GM18499 (cell line): ENCODE measurements around the gene HDGF.

Experiments used
- ATAC-seq: cut with Tn5 transposase; IDR thresholded peaks from one replicate; pipeline ENCODE4 v1.9.1; 2021; ENCODE audit warnings: moderate number of reproducible peaks; ENCODE audit not compliant: insufficient read depth, unreplicated experiment

The HDGF gene

GRCh38 chr1:156751451-156751756 lies at the start of gene HDGF:
TSS of gene HDGF (minus strand) at chr1:156751675. CDS start at chr1:156751429, 246 bp downstream.
- no peak for ATAC-seq

- ATAC-seq, result no peak
These were observed 45.9 kb upstream of the HDGF start for GRCh38 chr1:156797212-156797871.

- no peak for ATAC-seq
These were observed 45.0 kb upstream of the HDGF start for GRCh38 chr1:156796340-156797097.

GRCh38 chr1:156795787-156796186 lies 44.3 kb upstream of the HDGF start:
- ATAC-seq, result no peak

GRCh38 chr1:156795374-156795733 lies 43.9 kb upstream of the HDGF start:
- ATAC-seq, result no peak

GRCh38 chr1:156794506-156795373 lies 43.3 kb upstream of the HDGF start:
- no peak for ATAC-seq

GRCh38 chr1:156789621-156790318 lies 38.3 kb upstream of the HDGF start:
- no peak for ATAC-seq

GRCh38 chr1:156788136-156788535 lies 36.7 kb upstream of the HDGF start:
- no peak for ATAC-seq

GRCh38 chr1:156786640-156787039 lies 35.2 kb upstream of the HDGF start:
- ATAC-seq, result no peak

- no peak for ATAC-seq
These were observed 34.0 kb upstream of the HDGF start for GRCh38 chr1:156785458-156785857.

GRCh38 chr1:156781585-156782186 lies 30.2 kb upstream of the HDGF start:
- ATAC-seq, result no peak

- no peak for ATAC-seq
These were observed 26.1 kb upstream of the HDGF start for GRCh38 chr1:156777573-156777972.

- no peak for ATAC-seq
These were observed 25.5 kb upstream of the HDGF start for GRCh38 chr1:156776942-156777341.

- no peak for ATAC-seq
These were observed 24.3 kb upstream of the HDGF start for GRCh38 chr1:156775799-156776198.

- ATAC-seq, result no peak
These were observed 22.1 kb upstream of the HDGF start for GRCh38 chr1:156773607-156774006.

- no peak for ATAC-seq
These were observed 21.4 kb upstream of the HDGF start for GRCh38 chr1:156772728-156773497.

- ATAC-seq, result no peak
These were observed 20.7 kb upstream of the HDGF start for GRCh38 chr1:156772222-156772621.

GRCh38 chr1:156768610-156769295 lies 17.3 kb upstream of the HDGF start:
- ATAC-seq, result no peak
